ENCODE data around the gene ADGRA1. TPM values are rescaled to one million over a fixed set of nuclear protein-coding genes. Genes with fewer than 3 reads are reported as not detected.

The ADGRA1 gene
- not detected for total RNA-seq
- long read RNA-seq: 0 reads

- intact Hi-C loops (cut with DNase I, micrococcal nuclease): no loop called here
- no peak for ATAC-seq
- no peak for DNase-seq
Observed at GRCh38 chr10:133087679-133088178, at the start of gene ADGRA1. TSS of gene ADGRA1 (plus strand) at chr10:133087924. CDS start at chr10:133088910, 986 bp downstream.

- intact Hi-C loops (cut with DNase I, micrococcal nuclease): no loop called here
- no peak for ATAC-seq
Observed at GRCh38 chr10:133038036-133038823, 49.5 kb upstream of the ADGRA1 start.

GRCh38 chr10:133039107-133039802 lies 48.5 kb upstream of the ADGRA1 start:
- DNase-seq: no peak
- no peak for ATAC-seq
- intact Hi-C loops (cut with DNase I, micrococcal nuclease): no loop called here

More at GRCh38 chr10:133038036-133038823, 49.5 kb upstream of the ADGRA1 start:
- no peak for DNase-seq

- ATAC-seq (no peak), DNase-seq (no peak)
- intact Hi-C loops (cut with DNase I, micrococcal nuclease): no loop called here
Observed at GRCh38 chr10:133039803-133040165, 47.9 kb upstream of the ADGRA1 start.

GRCh38 chr10:133040198-133040597 lies 47.5 kb upstream of the ADGRA1 start:
- ATAC-seq (peak; percentile 64), DNase-seq (peak in 1 of 2 donors; percentile 23)
- intact Hi-C loops (cut with DNase I, micrococcal nuclease): no loop called here

GRCh38 chr10:133041101-133041500 lies 46.6 kb upstream of the ADGRA1 start:
- DNase-seq (no peak), ATAC-seq (no peak)
- intact Hi-C loops (cut with DNase I, micrococcal nuclease): no loop called here

GRCh38 chr10:133042061-133042460 lies 45.7 kb upstream of the ADGRA1 start:
- DNase-seq: no peak
- no peak for ATAC-seq
- intact Hi-C loops (cut with DNase I, micrococcal nuclease): no loop called here

GRCh38 chr10:133042816-133043215 lies 44.9 kb upstream of the ADGRA1 start:
- ATAC-seq: no peak
- intact Hi-C loops (cut with DNase I, micrococcal nuclease): no loop called here
- no peak for DNase-seq

GRCh38 chr10:133043541-133044225 lies 44.0 kb upstream of the ADGRA1 start:
- no peak for DNase-seq
- no peak for ATAC-seq
- intact Hi-C loops (cut with DNase I, micrococcal nuclease): no loop called here

GRCh38 chr10:133044401-133044811 lies 43.3 kb upstream of the ADGRA1 start:
- intact Hi-C loops (cut with DNase I, micrococcal nuclease): no loop called here
- no peak for DNase-seq
- ATAC-seq: no peak

- DNase-seq: no peak
- intact Hi-C loops (cut with DNase I, micrococcal nuclease): no loop called here
- ATAC-seq: no peak
Observed at GRCh38 chr10:133045556-133046389, 42.0 kb upstream of the ADGRA1 start.

- intact Hi-C loops (cut with DNase I, micrococcal nuclease): no loop called here
- DNase-seq: no peak
- no peak for ATAC-seq
Observed at GRCh38 chr10:133046390-133046765, 41.3 kb upstream of the ADGRA1 start.

GRCh38 chr10:133047526-133048123 lies 40.1 kb upstream of the ADGRA1 start:
- no peak for ATAC-seq
- intact Hi-C loops (cut with DNase I, micrococcal nuclease): no loop called here

GRCh38 chr10:133048266-133048665 lies 39.5 kb upstream of the ADGRA1 start:
- ATAC-seq: no peak
- DNase-seq: no peak
- intact Hi-C loops (cut with DNase I, micrococcal nuclease): no loop called here

More at GRCh38 chr10:133047526-133048123, 40.1 kb upstream of the ADGRA1 start:
- no peak for DNase-seq

- intact Hi-C loops (cut with DNase I, micrococcal nuclease): no loop called here
- ATAC-seq (no peak), DNase-seq (no peak)
Observed at GRCh38 chr10:133048926-133049325, 38.8 kb upstream of the ADGRA1 start.

- intact Hi-C loops (cut with DNase I, micrococcal nuclease): no loop called here
- ATAC-seq (no peak), DNase-seq (no peak)
Observed at GRCh38 chr10:133049639-133050038, 38.1 kb upstream of the ADGRA1 start.

- ATAC-seq (no peak), DNase-seq (no peak)
- intact Hi-C loops (cut with DNase I, micrococcal nuclease): no loop called here
Observed at GRCh38 chr10:133050371-133050770, 37.4 kb upstream of the ADGRA1 start.

GRCh38 chr10:133052076-133052475 lies 35.6 kb upstream of the ADGRA1 start:
- no peak for DNase-seq
- intact Hi-C loops (cut with DNase I, micrococcal nuclease): no loop called here
- ATAC-seq: no peak
